ACC112 (cell line): Measurements from ENCODE around the gene NPAS2.

ENCODE experiments used
- H2AFZ ChIP-seq: fragments of 200-600 bp; sonication (generic); one replicate; pipeline ENCODE4 v1.6.0; 2017; ENCODE audit warnings: antibody characterized with exemption, low read length; ENCODE audit not compliant: unreplicated experiment
- H3K27ac ChIP-seq: fragments of 200-600 bp; sonication (generic); 2 replicates; pipeline ENCODE4 v1.5.1; 2014; ENCODE audit warnings: low read depth, mild to moderate bottlenecking, antibody characterized with exemption, low read length, moderate library complexity
- H3K27me3 ChIP-seq: fragments of 200-600 bp; sonication (generic); 2 replicates; pipeline ENCODE4 v1.6.1; 2014; ENCODE audit warnings: mild to moderate bottlenecking, antibody characterized with exemption, low read length, moderate library complexity, mixed read lengths; ENCODE audit not compliant: insufficient read depth
- H3K36me3 ChIP-seq: fragments of 200-600 bp; sonication (generic); 2 replicates; pipeline ENCODE4 v1.6.1; 2016; ENCODE audit warnings: mild to moderate bottlenecking, antibody characterized with exemption, low read length, moderate library complexity, mixed read lengths; ENCODE audit not compliant: insufficient read depth
- H3K4me1 ChIP-seq: fragments of 200-600 bp; sonication (generic); one replicate; pipeline ENCODE4 v1.6.1; 2016; ENCODE audit warnings: low read length, mixed read lengths; ENCODE audit not compliant: insufficient read depth, unreplicated experiment, control insufficient read depth
- H3K4me3 ChIP-seq: fragments of 200-600 bp; sonication (generic); 2 replicates; pipeline ENCODE4 v1.5.1; 2014; ENCODE audit warnings: mild to moderate bottlenecking, low read depth, low read length
- H3K79me2 ChIP-seq: fragments of 200-600 bp; sonication (generic); one replicate; pipeline ENCODE4 v1.6.0; 2016; ENCODE audit warnings: low read length; ENCODE audit not compliant: control insufficient read depth, unreplicated experiment, insufficient read depth

Gene NPAS2

GRCh38 chr2:100906131-100906530, 86.2 kb downstream of the NPAS2 start:
- H3K79me2 ChIP-seq = no peaks in the 10 kb centered on the region
- no peaks in the 10 kb centered on the region for H3K27me3 ChIP-seq

GRCh38 chr2:100906679-100907078, 86.7 kb downstream of the NPAS2 start:
- H2AFZ ChIP-seq = no peak overlapping the region
- H3K27ac ChIP-seq = no peak overlapping the region
- peaks cover 27% of the 10 kb centered on the region for H3K4me1 ChIP-seq
- H3K4me3 ChIP-seq = no peak overlapping the region
- 0 out of 2 replicates have a peak, but pooled peaks cover 5% of the 10 kb centered on the region for H3K36me3 ChIP-seq
- H3K79me2 ChIP-seq = no peaks in the 10 kb centered on the region
- H3K27me3 ChIP-seq = no peaks in the 10 kb centered on the region

More at GRCh38 chr2:100906131-100906530, 86.2 kb downstream of the NPAS2 start:
- H3K4me3 ChIP-seq = no peak overlapping the region
- H2AFZ ChIP-seq = no peak overlapping the region
- H3K4me1 ChIP-seq = peaks cover 32% of the 10 kb centered on the region
- H3K27ac ChIP-seq = no peak overlapping the region
- 0 out of 2 replicates have a peak, but pooled peaks cover 5% of the 10 kb centered on the region for H3K36me3 ChIP-seq

GRCh38 chr2:100907832-100908231, 87.9 kb downstream of the NPAS2 start:
- Histone ChIP-seq H3K36me3 (peaks cover 12% of the 10 kb centered on the region; the same call in 1 of the 2 replicates), H3K27me3 (no peaks in the 10 kb centered on the region), H3K79me2 (no peaks in the 10 kb centered on the region), H2AFZ (no peak overlapping the region), H3K4me1 (peaks cover 16% of the 10 kb centered on the region), H3K27ac (no peak overlapping the region), H3K4me3 (no peak overlapping the region)

- Histone ChIP-seq H3K27ac (no peak overlapping the region), H3K27me3 (no peaks in the 10 kb centered on the region)
Observed at GRCh38 chr2:100909534-100910081, 89.7 kb downstream of the NPAS2 start.

GRCh38 chr2:100910111-100910510, 90.2 kb downstream of the NPAS2 start:
- peaks cover 16% of the 10 kb centered on the region for H3K36me3 ChIP-seq
- H2AFZ ChIP-seq = no peak overlapping the region
- H3K79me2 ChIP-seq = no peaks in the 10 kb centered on the region
- H3K27ac ChIP-seq = no peak overlapping the region
- no peak overlapping the region for H3K4me3 ChIP-seq
- no peaks in the 10 kb centered on the region for H3K27me3 ChIP-seq
- H3K4me1 ChIP-seq = no peaks in the 10 kb centered on the region

More at GRCh38 chr2:100909534-100910081, 89.7 kb downstream of the NPAS2 start:
- H3K4me3 ChIP-seq = no peak overlapping the region
- no peaks in the 10 kb centered on the region for H3K79me2 ChIP-seq
- no peaks in the 10 kb centered on the region for H3K4me1 ChIP-seq
- no peak overlapping the region for H2AFZ ChIP-seq
- peaks cover 14% of the 10 kb centered on the region; the same call in 1 of the 2 replicates for H3K36me3 ChIP-seq

GRCh38 chr2:100919316-100919715, 99.4 kb downstream of the NPAS2 start:
- H3K4me3 ChIP-seq = no peak overlapping the region

GRCh38 chr2:100921685-100922161, 101.8 kb downstream of the NPAS2 start:
- Histone ChIP-seq H3K4me3 (no peak overlapping the region), H3K36me3 (peaks cover 11% of the 10 kb centered on the region), H3K27me3 (no peaks in the 10 kb centered on the region), H2AFZ (no peak overlapping the region), H3K27ac (no peak overlapping the region), H3K79me2 (no peaks in the 10 kb centered on the region), H3K4me1 (peaks cover 13% of the 10 kb centered on the region)

More at GRCh38 chr2:100919316-100919715, 99.4 kb downstream of the NPAS2 start:
- Histone ChIP-seq H3K36me3 (peaks cover 10% of the 10 kb centered on the region), H3K79me2 (no peaks in the 10 kb centered on the region), H3K27ac (no peak overlapping the region), H3K4me1 (peaks cover 4% of the 10 kb centered on the region), H2AFZ (no peak overlapping the region), H3K27me3 (no peaks in the 10 kb centered on the region)

GRCh38 chr2:100923461-100924060, 103.6 kb downstream of the NPAS2 start:
- Histone ChIP-seq H3K4me3 (no peak overlapping the region), H3K27me3 (no peaks in the 10 kb centered on the region), H2AFZ (no peak overlapping the region), H3K36me3 (peaks cover 11% of the 10 kb centered on the region), H3K4me1 (peaks cover 13% of the 10 kb centered on the region), H3K27ac (no peak overlapping the region), H3K79me2 (no peaks in the 10 kb centered on the region)

GRCh38 chr2:100924122-100924519, 104.2 kb downstream of the NPAS2 start:
- Histone ChIP-seq H3K36me3 (peaks cover 11% of the 10 kb centered on the region), H3K4me3 (peak overlapping the region; percentile 68), H3K27ac (peak overlapping the region; percentile 49; the same call in 1 of the 2 replicates), H3K79me2 (no peaks in the 10 kb centered on the region), H2AFZ (peak overlapping the region; percentile 91), H3K4me1 (peaks cover 13% of the 10 kb centered on the region), H3K27me3 (no peaks in the 10 kb centered on the region)

- H3K79me2 ChIP-seq = no peaks in the 10 kb centered on the region
- peaks cover 13% of the 10 kb centered on the region for H3K4me1 ChIP-seq
- H2AFZ ChIP-seq = peak overlapping the region; percentile 91
- peak overlapping the region; percentile 49 for H3K27ac ChIP-seq
- H3K4me3 ChIP-seq = peak overlapping the region; percentile 68
- peaks cover 11% of the 10 kb centered on the region for H3K36me3 ChIP-seq
- no peaks in the 10 kb centered on the region for H3K27me3 ChIP-seq
Observed at GRCh38 chr2:100924520-100925451, 104.8 kb downstream of the NPAS2 start.
